HG03196 (cell line): ENCODE data around the gene IGFLR1.

ENCODE experiments used
- ATAC-seq: cut with Tn5 transposase; IDR thresholded peaks from one replicate; pipeline ENCODE4 v1.9.1; 2021; ENCODE audit not compliant: unreplicated experiment

Gene IGFLR1, protein sequence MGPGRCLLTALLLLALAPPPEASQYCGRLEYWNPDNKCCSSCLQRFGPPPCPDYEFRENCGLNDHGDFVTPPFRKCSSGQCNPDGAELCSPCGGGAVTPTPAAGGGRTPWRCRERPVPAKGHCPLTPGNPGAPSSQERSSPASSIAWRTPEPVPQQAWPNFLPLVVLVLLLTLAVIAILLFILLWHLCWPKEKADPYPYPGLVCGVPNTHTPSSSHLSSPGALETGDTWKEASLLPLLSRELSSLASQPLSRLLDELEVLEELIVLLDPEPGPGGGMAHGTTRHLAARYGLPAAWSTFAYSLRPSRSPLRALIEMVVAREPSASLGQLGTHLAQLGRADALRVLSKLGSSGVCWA

DNA sequence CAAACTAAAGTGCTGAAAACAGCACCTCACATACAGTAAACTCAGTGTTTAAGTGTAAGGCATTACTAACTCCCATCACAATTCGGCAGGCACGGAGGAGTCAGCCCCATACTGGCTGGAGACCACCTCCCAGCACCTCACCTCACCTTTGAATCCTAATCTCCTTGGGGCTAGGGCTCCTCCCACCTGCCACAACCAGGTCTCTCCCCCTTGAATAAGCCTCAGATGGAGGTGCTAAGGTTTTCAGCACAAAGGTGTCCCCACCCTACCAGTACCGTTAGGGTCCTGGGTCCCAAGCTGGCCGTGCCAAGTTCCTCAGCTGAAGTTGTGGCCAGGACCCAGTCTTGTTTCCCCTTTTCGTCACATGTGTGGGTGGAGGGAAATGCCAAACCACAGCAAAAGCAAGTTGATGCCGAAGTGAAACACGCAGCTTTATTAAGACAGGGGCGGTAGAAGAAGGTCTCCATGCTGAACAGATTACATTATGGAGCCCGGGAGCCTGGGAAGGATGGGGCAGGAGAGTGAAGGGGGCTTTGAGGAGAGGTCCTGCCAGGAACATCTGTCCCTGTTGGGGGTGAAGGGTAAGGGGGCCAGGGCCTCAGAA, at the start of gene IGFLR1:
Gene IGFLR1, minus strand, starts transcription at position 332 of the 604 bp plus-strand sequence. CDS start 1,272 bp downstream, outside the sequence.
- ATAC-seq = no peak

DNA sequence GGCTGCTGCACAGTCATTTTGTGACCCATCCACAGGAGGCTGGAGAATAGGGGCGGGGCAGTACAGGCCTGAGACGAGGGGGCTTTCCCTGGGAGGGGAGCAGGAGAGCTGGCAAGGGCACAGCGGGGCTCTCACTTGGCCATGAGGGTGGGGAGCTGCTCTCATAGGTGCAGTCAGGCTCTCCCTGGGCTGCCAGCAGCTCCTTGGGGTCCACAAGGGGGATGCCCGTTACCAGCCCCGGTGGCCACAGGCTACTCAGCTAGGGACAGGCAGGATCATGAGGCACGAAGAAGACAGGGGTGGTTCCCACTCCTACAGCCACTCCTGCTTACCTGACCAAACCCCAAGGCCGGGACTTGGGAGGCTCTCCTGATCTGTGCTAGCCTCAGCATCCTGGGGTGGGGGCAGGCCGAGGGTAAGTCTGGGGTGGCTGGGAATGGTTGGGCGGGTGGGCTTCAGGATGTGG, 49.6 kb upstream of the IGFLR1 start:
- ATAC-seq = no peak

DNA sequence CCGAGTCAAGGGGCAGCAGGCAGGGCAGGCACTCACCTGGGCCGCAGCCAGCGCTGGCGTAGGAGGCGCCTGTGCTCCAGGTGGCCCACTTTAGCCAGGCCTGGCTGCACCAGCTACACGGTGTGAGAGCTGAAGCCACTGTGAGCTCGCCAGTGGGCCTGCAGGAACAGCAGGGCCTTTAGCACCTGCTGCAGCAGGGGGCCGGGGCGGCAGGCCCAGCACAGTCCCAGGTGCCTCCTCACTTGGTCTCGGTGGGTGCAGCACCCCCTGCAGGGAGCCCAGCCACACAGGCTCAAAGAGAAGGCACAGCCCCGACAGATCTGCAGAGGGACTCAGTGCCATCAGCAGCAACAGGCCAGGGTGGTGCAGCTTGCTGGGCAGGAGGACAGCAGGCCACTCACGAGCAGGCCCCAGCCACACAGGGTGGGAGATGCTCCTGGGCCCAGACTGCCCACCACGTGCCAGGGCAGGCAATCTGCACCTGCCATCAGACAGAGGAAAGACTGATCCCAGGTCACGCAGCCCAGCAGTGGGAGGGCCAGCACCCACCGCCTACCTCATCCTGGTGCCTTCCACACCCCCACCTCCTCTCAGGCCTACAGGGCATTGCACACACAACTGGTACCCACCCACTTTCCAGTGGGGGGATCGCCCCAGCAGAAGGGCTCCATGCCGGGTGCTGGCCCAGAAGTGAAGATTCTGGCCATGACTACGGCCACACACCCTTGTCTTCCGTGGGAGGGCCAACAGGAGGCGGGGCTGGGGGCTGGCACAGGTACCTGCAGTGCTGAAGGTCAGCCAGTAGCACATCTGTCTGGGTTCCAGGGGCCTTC, 48.9 kb upstream of the IGFLR1 start:
- ATAC-seq = no peak

DNA sequence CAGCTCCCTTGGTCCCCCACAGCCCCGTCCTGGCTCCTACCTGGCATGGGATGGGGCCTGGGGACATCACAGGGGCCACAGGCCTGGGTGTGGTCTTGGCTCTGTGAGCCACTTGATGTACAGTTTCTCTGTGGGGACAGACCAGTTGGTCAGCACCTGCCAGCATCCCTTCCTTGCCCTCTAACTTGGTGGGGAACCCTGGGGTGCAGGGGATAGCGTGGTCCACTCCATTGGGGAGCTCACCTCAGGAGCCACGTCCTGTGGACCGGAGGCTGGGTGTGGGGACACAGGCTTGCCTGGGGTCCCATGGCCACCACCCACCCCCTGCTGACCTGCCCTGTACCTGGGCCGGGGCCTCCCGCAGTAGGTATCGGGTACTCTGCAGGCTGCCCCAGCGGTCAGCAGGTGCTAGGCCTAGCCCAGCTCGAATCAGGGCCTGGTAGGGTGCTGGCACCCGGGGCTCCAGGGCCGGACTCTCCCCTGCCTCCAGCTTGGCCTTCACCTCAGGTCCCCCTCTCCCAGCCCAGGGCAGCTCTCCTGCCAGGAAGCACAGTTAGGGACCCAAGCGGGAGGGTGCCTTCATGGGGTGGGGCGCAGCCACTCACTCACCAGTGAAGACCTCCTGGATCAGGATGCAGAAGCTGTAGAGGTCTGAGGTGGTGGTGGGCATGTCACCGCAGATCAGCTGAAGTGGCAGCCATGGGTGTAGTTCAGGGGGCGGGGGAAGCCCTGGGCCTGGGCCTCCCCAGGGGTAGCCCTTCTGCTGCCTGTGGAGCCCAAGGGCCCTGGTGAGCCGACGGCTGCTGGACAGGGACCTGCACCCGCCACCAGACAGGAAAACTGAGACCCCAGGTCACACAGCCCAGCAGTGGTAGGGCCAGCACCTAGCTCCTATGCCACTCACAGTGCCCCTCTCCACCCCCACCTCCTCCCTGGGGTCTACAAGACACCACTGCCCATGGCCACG, 48.0 kb upstream of the IGFLR1 start:
- ATAC-seq = no peak

DNA sequence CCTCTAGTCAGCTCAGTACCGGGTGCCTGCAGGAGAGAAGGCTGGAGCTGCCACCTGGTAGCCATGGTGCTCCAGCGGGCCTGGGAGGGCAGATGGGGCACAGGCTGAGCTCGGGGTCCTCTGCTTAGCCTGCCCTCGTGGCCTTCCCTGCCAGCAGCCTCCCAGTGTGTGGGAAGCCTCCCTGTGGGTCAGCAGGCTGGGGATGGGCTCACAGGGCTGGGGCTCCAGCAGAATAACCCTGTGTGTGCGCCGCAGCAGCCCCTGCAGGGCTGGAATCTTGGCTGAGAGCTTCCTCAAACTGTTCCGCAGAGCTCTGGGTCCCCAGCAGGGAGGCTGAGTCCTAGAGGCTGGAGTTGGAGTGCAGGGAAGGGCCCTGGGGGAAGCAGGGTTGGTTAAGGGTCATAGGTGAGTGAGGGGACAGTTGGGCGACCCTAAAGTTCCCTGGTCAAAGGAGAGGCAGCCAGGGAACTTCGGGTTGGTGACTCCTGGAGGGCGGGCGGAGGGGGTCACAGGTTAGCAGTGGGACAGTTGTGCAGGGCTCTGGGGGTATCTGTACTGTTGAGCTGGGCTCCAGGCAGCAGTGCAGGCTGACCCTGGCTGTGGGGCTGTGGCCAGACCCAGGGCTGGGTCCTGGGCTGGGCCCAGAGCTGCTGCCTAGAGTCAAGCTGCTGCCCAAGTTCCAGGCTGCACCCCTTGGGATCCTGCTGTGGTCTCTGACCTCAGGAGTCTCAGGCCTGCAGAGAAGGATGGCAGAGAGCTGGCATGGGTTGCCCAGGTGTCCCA, 47.1 kb upstream of the IGFLR1 start:
- no peak for ATAC-seq

DNA sequence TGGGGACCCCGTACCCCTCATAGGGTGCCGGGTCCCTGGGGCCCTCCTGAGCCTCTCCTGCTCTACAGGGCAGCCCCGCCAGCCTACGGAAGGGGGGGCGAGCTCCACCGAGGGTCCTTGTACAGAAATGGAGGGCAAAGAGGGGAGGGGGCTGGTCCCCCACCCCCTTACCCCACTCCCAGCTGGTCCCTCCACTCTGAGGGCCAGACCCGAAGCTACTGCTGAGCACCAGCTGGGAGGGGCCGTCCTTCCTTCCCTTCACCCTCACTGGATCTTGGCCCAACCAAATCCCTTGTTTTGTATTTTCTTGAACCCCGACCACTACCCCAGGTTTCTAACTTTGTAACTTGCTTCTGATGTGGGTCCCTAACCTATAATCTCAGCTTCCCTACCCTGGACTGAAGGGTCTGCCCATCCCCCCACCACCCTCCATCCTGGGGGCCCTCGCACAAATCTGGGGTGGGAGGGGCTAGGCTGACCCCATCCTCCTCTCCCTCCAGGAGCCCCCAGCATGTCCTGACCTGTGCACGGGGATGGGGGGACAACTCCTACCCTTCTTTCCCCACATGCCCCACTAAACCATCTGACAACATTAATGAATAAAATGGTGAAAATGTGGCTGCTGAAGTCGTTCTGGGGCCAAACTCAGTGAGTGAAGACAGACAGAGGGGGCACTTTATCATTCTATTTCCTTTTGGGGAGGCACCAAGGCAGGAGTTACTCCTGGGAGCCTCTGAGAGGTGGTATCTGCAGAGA, 46.1 kb upstream of the IGFLR1 start:
- ATAC-seq = no peak

DNA sequence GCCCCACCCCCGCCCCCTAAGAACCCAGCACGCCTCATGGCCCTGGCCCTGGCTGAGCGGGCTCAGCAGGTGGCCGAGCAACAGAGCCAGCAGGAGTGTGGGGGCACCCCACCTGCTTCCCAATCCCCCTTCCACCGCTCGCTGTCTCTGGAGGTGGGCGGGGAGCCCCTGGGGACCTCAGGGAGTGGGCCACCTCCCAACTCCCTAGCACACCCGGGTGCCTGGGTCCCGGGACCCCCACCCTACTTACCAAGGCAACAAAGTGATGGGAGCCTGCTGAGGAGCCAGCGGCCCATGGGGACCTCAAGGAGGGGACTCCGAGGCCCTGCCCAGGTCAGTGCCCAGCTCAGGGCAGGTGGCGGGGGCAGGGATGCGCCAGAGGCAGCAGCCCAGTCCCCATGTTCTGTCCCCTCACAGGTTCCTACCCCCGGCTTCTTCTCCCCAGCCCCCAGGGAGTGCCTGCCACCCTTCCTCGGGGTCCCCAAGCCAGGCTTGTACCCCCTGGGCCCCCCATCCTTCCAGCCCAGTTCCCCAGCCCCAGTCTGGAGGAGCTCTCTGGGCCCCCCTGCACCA, 45.1 kb upstream of the IGFLR1 start:
- no peak for ATAC-seq

DNA sequence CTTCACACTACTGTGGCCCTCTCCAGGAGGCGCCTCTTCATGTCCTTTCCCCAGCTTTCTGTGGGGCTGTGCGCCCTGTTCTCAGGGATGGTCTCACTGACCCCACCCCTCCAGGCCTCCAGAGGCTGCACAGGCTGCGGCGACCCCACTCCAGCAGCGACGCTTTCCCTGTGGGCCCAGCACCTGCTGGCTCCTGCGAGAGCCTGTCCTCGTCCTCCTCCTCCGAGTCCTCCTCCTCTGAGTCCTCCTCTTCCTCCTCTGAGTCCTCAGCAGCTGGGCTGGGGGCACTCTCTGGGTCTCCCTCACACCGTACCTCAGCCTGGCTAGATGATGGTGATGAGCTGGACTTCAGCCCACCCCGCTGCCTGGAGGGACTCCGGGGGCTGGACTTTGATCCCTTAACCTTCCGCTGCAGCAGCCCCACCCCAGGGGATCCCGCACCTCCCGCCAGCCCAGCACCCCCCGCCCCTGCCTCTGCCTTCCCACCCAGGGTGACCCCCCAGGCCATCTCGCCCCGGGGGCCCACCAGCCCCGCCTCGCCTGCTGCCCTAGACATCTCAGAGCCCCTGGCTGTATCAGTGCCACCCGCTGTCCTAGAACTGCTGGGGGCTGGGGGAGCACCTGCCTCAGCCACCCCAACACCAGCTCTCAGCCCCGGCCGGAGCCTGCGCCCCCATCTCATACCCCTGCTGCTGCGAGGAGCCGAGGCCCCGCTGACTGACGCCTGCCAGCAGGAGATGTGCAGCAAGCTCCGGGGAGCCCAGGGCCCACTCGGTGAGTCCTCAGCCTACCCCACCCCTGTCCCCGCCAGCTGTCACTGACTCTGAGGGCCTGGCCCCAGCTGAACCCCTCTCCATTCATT, 44.3 kb upstream of the IGFLR1 start:
- no peak for ATAC-seq

DNA sequence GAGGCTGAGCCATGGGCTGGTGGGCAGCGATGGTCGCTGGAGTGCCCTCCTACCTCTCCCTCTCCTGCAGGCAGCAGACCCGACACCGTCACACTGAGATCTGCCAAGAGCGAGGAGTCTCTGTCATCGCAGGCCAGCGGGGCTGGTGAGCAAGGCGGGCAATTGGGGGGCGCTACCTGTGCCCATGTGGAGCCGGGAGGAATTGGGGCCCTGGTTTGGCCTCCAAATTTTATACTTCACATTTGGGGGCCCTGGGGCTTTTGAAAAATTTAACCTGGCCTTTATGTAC, 43.0 kb upstream of the IGFLR1 start:
- no peak for ATAC-seq

DNA sequence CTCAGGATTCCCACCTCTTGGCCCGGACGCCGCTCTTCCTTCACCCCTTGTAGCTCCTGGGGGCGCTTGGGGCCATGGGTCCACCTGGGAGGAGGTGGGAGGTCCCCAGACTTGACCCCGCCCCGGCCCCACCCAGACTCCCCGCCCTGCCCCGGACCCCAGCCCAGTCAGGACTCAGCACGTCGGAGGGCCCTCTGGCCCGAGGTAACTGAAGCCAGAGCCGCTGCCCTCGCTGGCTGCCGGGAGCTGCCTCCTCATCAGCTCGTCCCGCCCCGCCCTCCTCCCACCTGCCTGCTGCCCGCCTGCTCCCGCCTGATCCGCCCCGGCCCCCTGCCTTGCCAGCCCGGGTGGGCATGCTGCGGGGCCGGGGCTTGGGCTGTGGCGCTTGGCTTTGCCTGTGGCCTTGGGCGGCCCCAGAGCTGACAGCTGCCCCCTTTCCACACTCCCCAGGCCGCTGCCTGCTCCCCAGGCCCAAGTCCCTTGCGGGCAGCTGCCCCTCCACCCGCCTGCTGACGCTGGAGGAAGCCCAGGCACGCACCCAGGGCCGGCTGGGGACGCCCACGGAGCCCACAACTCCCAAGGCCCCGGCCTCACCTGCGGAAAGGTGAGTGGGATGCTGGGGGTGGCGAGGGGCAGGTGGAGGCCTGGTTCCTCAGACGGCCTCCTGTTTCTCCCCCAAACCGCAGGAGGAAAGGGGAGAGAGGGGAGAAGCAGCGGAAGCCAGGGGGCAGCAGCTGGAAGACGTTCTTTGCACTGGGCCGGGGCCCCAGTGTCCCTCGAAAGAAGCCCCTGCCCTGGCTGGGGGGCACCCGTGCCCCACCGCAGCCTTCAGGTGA, 42.5 kb upstream of the IGFLR1 start:
- no peak for ATAC-seq

DNA sequence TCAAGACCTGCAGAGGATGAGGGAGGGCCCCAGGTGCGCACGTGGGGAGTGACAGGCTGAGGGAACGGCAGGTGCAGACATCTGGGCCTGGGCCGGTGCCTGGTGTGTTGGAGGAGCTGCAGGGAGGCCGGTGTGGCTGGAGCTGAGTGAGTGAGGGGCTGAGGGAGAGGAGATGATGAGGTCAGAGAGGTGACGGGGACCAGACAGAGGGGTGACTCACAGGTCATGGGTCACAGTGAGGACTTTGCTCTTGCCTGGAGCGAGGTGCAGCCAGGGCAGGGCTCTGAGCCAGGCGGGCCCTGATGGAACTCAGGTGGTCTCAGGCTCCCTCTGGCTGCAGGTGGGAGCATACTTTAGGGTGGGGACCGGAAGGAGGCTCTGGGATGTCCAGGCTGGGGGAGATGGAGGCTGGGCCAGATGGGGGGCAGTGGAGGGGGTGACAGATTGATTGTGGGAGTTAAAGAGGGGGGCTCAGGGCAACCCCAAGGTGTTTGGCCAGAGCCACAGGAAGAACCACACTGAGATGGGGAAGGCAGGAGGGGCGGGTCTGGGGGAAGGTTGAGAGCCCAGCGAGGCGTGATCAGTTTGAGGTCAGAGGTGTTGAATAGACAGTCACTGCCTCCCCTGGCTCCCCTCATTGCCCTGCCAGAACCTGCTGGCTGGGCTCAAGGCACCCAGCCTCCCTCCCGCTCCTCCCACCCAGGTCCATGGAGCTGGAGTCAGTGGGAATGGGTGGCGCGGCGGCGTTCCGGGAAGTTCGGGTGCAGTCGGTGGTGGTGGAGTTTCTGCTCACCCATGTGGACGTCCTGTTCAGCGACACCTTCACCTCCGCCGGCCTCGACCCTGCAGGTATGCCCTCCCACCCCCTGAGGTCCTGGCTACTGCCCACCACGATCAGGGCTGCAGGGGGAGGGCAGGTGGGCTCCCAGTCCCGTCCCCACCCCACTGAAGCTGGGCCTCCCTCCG, 41.5 kb upstream of the IGFLR1 start:
- ATAC-seq = no peak

DNA sequence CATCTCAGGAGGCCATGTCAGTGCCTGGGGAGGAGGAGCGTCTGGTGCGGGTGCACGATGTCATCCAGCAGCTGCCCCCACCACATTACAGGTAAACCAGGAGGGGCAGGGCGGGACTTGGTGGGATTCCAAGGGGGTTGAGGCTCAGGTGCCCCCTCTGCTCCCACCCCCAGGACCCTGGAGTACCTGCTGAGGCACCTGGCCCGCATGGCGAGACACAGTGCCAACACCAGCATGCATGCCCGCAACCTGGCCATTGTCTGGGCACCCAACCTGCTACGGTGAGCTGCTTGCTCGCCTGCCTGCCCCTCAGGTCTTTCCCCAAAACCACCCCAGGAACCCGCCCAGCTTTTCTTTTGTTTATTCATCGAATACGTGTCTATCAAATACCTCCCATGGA, 40.3 kb upstream of the IGFLR1 start:
- ATAC-seq = no peak

DNA sequence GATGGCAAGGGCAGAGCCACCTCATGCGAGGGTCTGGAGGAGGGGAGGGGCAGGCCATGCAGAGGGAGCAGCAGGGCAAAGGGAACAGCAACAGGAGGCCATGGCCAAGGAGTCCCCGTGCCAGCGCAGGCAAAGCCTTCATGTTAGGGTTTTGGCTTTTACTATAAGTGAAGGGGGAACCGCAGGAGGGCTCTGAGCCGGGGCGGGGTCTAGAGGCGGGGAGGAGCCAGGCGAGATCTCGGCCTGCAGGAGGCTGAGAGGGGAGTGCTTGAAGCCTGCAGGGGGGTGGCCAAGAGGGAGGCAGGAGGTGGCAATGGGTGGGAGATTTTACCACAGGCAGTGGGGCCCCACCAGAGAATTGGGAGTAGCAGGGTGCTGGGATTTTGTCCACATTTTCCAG, 39.4 kb upstream of the IGFLR1 start:
- no peak for ATAC-seq

DNA sequence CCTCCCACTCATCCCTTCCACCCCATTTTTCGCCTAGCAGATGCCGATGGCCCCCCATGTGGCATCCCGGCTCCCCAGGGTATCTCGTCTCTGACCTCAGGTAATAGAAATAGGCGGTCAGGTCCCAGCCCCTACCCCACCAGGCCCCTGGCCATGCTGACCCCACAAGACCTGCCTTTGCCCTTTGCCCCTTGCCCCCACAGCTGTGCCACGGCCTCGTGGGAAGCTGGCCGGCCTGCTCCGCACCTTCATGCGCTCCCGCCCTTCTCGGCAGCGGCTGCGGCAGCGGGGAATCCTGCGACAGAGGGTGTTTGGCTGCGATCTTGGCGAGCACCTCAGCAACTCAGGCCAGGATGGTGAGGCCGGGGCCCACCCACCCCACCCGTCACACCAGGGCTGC, 38.5 kb upstream of the IGFLR1 start:
- ATAC-seq = no peak

DNA sequence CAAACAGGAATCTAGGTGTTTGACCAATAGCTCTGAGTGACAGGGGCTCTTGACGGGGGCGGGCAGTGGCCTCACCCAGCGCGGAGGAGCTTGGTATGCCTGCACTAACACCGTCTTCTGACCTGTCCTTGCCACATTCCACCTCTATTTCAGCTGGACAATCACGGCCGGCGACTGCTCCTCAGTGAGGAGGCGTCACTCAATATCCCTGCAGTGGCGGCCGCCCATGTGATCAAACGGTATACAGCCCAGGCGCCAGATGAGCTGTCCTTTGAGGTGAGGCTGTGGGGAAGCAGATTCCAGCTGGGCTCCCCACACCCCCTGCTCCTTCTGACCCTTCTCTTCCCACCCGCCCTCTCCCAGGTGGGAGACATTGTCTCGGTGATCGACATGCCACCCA, 37.8 kb upstream of the IGFLR1 start:
- ATAC-seq = no peak

DNA sequence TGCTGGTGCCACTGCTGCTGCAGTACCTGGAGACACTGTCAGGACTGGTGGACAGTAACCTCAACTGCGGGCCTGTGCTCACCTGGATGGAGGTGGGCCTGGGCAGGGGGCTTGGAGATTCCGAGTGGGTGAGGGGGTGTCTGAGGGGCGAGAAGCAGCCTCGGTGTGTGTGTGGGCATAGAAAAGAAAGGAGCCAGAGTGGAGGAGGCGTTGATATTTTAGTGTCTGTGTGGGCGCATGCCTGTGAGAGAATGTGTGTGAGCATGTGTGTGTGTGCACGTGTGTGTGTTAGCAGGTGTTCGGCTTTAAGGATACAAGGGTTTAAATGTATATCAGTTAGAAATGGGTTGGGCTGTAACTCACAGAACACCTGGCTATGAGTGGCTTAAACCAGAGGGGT, 36.8 kb upstream of the IGFLR1 start:
- ATAC-seq = no peak
